ENCODE results near the gene APMAP. TPM values are rescaled to one million over a fixed set of nuclear protein-coding genes. Genes with fewer than 3 reads are reported as not detected.

The APMAP gene
- total and polyA plus RNA-seq, 10 of the 15 experiments (the other 5 are each of a cell fraction or from before 2014, with no cell fraction given): 12.1 to 60.2 (median 32.7) TPM

DNA sequence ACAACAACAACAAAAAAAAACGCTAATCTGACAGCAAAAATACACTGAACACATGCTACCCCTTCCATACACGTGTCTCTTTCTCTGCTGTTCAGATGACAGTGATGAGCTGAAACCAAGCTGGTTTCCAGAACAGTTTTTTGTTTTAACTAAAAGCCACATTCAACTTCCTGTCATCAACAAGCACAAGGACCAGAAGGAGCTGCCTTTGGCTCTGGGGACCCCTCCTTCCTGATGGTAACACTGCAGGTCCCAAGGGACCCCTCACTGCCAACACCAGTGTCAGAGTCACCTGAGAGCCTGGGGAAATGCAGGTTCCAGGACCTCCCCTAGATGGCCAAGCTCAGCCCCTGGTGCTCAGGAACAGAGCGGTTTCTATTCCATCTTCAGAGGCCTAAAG is 37.5 kb downstream of the APMAP start (continued):
- TF ChIP-seq NFYA (IDR thresholded peaks at IDR 0.05; ENCODE audit: borderline replicate concordance, low read depth, low read length) (no peak), NR2C1 (IDR thresholded peaks at IDR 0.05) (no peak), ZNF384 (IDR thresholded peaks at IDR 0.05; ENCODE audit: borderline replicate concordance, low read depth, low read length) (no peak), SMC3 (IDR thresholded peaks at IDR 0.05; ENCODE audit: borderline replicate concordance, low read length) (no peak), SMAD5 (IDR thresholded peaks at IDR 0.05; ENCODE audit: low read depth) (no peak), EP300 (IDR thresholded peaks at IDR 0.05; ENCODE audit: borderline replicate concordance in 1 of 2, control insufficient read depth in 1 of 2, low read depth in 2 of 2, low read length in 2 of 2) (no peak), CBX3 (IDR thresholded peaks at IDR 0.05; ENCODE audit: borderline replicate concordance, low read depth) (no peak), TCF7 (IDR thresholded peaks at IDR 0.05; ENCODE audit: borderline replicate concordance) (no peak), BCL11A (IDR thresholded peaks at IDR 0.05; ENCODE audit: low read depth, low read length) (no peak), SRF (IDR thresholded peaks at IDR 0.05; ENCODE audit: low read depth in 2 of 2, low read length in 2 of 2) (no peak), ZNF24 (IDR thresholded peaks at IDR 0.05) (no peak), STAT3 (IDR thresholded peaks at IDR 0.05; ENCODE audit: low read depth, low read length) (no peak), HDGF (IDR thresholded peaks at IDR 0.05) (no peak), NBN (IDR thresholded peaks at IDR 0.05) (no peak), RBBP5 (conservative IDR thresholded peaks at IDR 0.05) (no peak), CHD2 (IDR thresholded peaks at IDR 0.05; ENCODE audit: borderline replicate concordance, low read depth, low read length) (no peak), CBFB (IDR thresholded peaks at IDR 0.05; ENCODE audit: low read depth) (no peak), IKZF2 (IDR thresholded peaks at IDR 0.05) (no peak), MYC (IDR thresholded peaks at IDR 0.05; ENCODE audit: insufficient read depth, insufficient read length, insufficient replicate concordance, low read length, severe bottlenecking) (no peak), ZNF217 (IDR thresholded peaks at IDR 0.05) (no peak), TARDBP (IDR thresholded peaks at IDR 0.05; ENCODE audit: borderline replicate concordance) (no peak), E2F4 (IDR thresholded peaks at IDR 0.05; ENCODE audit: low read depth, low read length) (no peak)
- TF ChIP-seq, protein P1, sequence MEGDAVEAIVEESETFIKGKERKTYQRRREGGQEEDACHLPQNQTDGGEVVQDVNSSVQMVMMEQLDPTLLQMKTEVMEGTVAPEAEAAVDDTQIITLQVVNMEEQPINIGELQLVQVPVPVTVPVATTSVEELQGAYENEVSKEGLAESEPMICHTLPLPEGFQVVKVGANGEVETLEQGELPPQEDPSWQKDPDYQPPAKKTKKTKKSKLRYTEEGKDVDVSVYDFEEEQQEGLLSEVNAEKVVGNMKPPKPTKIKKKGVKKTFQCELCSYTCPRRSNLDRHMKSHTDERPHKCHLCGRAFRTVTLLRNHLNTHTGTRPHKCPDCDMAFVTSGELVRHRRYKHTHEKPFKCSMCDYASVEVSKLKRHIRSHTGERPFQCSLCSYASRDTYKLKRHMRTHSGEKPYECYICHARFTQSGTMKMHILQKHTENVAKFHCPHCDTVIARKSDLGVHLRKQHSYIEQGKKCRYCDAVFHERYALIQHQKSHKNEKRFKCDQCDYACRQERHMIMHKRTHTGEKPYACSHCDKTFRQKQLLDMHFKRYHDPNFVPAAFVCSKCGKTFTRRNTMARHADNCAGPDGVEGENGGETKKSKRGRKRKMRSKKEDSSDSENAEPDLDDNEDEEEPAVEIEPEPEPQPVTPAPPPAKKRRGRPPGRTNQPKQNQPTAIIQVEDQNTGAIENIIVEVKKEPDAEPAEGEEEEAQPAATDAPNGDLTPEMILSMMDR (IDR thresholded peaks at IDR 0.05 in 2 of 3, conservative IDR thresholded peaks at IDR 0.05 in 1 of 3; ENCODE audit: control insufficient read depth in 2 of 3, extremely low read depth in 1 of 3, insufficient read depth in 1 of 3, low read depth in 3 of 3, low read length in 3 of 3): peak in 1 of 3 experiments; percentile 13; a peak in 1 of 6 replicates
- TF ChIP-seq, protein P2, sequence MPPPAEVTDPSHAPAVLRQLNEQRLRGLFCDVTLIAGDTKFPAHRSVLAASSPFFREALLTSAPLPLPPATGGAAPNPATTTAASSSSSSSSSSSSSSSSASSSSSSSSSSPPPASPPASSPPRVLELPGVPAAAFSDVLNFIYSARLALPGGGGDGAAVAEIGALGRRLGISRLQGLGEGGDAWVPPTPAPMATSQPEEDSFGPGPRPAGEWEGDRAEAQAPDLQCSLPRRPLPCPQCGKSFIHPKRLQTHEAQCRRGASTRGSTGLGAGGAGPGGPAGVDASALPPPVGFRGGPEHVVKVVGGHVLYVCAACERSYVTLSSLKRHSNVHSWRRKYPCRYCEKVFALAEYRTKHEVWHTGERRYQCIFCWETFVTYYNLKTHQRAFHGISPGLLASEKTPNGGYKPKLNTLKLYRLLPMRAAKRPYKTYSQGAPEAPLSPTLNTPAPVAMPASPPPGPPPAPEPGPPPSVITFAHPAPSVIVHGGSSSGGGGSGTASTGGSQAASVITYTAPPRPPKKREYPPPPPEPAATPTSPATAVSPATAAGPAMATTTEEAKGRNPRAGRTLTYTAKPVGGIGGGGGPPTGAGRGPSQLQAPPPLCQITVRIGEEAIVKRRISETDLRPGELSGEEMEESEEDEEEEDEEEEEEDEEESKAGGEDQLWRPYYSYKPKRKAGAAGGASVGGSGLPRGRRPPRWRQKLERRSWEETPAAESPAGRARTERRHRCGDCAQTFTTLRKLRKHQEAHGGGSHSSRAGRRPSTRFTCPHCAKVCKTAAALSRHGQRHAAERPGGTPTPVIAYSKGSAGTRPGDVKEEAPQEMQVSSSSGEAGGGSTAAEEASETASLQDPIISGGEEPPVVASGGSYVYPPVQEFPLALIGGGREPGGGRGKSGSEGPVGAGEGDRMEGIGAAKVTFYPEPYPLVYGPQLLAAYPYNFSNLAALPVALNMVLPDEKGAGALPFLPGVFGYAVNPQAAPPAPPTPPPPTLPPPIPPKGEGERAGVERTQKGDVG (CRISPR knock-in tag; IDR thresholded peaks at IDR 0.05): no peak
- TF ChIP-seq, protein P3, sequence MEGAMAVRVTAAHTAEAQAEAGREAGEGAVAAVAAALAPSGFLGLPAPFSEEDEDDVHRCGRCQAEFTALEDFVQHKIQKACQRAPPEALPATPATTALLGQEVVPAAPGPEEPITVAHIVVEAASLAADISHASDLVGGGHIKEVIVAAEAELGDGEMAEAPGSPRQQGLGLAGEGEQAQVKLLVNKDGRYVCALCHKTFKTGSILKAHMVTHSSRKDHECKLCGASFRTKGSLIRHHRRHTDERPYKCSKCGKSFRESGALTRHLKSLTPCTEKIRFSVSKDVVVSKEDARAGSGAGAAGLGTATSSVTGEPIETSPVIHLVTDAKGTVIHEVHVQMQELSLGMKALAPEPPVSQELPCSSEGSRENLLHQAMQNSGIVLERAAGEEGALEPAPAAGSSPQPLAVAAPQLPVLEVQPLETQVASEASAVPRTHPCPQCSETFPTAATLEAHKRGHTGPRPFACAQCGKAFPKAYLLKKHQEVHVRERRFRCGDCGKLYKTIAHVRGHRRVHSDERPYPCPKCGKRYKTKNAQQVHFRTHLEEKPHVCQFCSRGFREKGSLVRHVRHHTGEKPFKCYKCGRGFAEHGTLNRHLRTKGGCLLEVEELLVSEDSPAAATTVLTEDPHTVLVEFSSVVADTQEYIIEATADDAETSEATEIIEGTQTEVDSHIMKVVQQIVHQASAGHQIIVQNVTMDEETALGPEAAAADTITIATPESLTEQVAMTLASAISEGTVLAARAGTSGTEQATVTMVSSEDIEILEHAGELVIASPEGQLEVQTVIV (IDR thresholded peaks at IDR 0.05; ENCODE audit: borderline replicate concordance, partially characterized antibody): no peak
